Stomach smooth muscle (tissue), 2 donors: ENCODE measurements around the gene TRAPPC8.
"Not testable (repeated sequence)": the region's sequence is repeated elsewhere in the genome, so short reads cannot be mapped to it uniquely, and the experiment has no call there.

Source experiments
- H3K27ac ChIP-seq: one replicate; pipeline ENCODE4 v1.7.0; 2013; ENCODE audit warnings: mild to moderate bottlenecking, low read length, inconsistent platforms
- H3K27me3 ChIP-seq, 2 donors: one replicate each; pipeline ENCODE4 v1.7.0; 2013; ENCODE audit warnings: low read length in 2 of 2; ENCODE audit not compliant: insufficient read depth in 2 of 2, control insufficient read depth in 1 of 2
- H3K36me3 ChIP-seq, 2 donors: one replicate each; pipeline ENCODE4 v1.7.0; 2013; ENCODE audit warnings: low read length in 2 of 2; ENCODE audit not compliant: control insufficient read depth in 2 of 2, insufficient read depth in 2 of 2
- H3K4me1 ChIP-seq: one replicate; pipeline ENCODE4 v1.7.0; 2013; ENCODE audit warnings: low read length; ENCODE audit not compliant: control insufficient read depth, insufficient read depth
- H3K4me3 ChIP-seq, 2 donors: one replicate each; pipeline ENCODE4 v1.7.0; 2013; ENCODE audit warnings: low read length in 2 of 2
- H3K9ac ChIP-seq, 2 donors: one replicate each; pipeline ENCODE4 v1.7.0; 2013; ENCODE audit warnings: low read length in 2 of 2, mild to moderate bottlenecking in 1 of 2
- H3K9me3 ChIP-seq, 2 donors: one replicate each; pipeline ENCODE4 v1.7.0; 2013; ENCODE audit warnings: low read length in 2 of 2; ENCODE audit not compliant: control insufficient read depth in 2 of 2
- donor health status: healthy.
- donor health status: Pancreatic carcinoma.

Gene TRAPPC8

DNA sequence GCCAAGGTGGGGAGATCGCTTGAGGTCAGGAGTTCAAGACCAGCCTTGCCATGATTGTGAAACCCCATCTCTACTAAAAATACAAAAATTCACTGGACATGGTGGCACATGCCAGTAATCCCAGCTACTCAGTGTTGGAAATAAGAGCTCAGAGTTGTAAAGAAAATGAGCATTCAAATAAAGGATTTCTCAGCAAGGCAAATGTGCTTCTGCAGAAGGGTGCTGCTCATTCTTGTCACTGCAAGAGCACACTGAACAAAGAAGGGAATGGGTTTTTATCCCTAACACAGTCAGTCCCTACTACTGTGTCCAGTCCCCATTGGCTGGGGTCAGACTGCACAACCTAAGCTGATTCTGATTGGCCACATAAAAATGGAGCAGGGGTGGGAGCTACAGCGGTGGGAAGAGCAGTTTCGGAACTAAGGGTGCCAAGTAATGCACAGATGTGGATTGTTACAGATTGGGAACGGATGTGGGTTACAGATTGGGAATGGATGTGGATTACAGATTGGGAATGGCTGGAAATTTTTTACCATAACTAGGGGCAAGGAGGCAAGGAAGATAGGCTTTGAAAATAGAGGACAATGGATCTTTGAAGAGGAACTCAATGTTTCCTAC lies 31.1 kb upstream of the TRAPPC8 start:
- Histone ChIP-seq H3K9ac (no peak overlapping the region), H3K27me3 (no peaks in the 10 kb centered on the region), H3K4me1 (no peaks in the 10 kb centered on the region), H3K4me3 (no peak overlapping the region), H3K9me3 (peaks cover 16 to 17% of the 10 kb centered on the region in 2 donors), H3K27ac (no peak overlapping the region), H3K36me3 (no peaks in the 10 kb centered on the region)

DNA sequence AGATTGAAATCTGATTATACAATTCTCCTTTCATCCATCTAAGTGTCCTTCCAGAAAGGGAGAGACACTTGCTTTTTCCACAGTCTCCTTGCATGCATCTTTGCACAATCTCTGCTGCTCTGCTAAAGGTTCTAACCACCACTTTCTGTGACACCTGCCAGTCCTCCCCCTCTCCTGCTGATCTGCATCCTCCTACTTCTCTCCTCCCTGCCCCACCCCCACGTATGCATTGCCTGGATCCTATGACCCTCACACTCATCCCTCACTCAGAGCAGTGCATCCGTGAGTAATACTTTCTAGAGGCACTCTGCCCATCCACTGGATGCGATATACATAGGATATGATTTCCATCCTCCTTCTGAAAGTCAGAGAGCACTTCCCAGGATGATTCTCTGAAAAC lies 27.7 kb upstream of the TRAPPC8 start:
- no peak overlapping the region for H3K9ac ChIP-seq

DNA sequence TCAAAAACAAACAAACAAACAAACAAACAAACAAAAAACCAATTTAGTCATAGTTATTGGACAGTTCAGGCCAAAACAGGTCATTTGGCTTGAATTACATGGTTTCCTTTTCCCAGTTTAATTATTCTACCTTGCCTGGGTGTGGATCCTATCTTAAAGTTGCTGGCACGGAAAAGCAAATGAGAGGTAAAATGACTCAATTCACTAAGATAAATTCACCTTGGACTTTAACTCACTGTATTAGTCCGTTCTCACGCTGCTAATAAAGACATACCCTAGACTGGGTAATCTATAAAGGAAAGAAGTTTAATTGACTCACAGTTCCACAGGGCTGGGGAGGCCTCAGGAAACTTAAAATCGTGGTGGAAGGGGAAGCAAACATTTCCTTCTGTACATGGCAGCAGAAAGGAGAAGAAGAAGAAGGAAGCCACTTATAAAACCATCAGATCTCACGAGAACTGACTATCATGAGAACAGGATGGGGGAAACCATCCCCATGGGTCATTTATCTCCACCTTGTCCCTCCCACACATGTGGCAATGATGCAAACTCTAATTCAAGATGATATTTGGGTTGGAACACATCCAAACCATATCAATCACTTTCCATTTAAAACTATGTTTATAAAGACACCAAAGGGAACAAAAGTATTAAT lies 22.5 kb upstream of the TRAPPC8 start:
- Histone ChIP-seq H3K4me1 (no peaks in the 10 kb centered on the region), H3K27ac (no peak overlapping the region), H3K36me3 (no peaks in the 10 kb centered on the region), H3K4me3 (no peak overlapping the region), H3K9me3 (no peaks in the 10 kb centered on the region), H3K27me3 (no peaks in the 10 kb centered on the region), H3K9ac (no peak overlapping the region)

More for the DNA sequence above, 27.7 kb upstream of the TRAPPC8 start:
- Histone ChIP-seq H3K4me1 (no peaks in the 10 kb centered on the region), H3K27ac (no peak overlapping the region), H3K36me3 (no peaks in the 10 kb centered on the region), H3K4me3 (no peak overlapping the region), H3K27me3 (no peaks in the 10 kb centered on the region), H3K9me3 (peaks cover 8 to 17% of the 10 kb centered on the region in 2 donors)

DNA sequence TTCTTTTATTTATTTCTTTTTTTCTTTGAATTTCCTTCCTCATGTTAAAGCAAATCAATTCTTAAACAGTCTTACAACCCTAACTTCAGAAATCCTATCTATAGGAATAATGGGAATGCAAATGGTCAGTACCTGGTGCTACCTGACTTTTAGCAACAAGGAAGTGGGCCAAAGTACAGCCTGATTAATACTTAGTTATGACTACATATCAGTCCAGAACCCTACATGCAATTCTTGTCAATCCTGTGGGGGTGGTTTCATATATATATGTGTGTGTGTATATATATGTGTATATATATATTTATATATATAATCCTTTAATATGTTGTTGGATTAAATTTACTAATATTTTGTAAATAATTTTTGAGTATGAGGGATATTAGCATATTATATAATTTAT lies 14.8 kb upstream of the TRAPPC8 start:
- H3K9me3 ChIP-seq: no peaks in the 10 kb centered on the region
- no peaks in the 10 kb centered on the region for H3K4me1 ChIP-seq
- no peaks in the 10 kb centered on the region for H3K27me3 ChIP-seq
- H3K36me3 ChIP-seq: no peaks in the 10 kb centered on the region
- no peak overlapping the region for H3K4me3 ChIP-seq
- H3K9ac ChIP-seq: no peak overlapping the region
- H3K27ac ChIP-seq: no peak overlapping the region

DNA sequence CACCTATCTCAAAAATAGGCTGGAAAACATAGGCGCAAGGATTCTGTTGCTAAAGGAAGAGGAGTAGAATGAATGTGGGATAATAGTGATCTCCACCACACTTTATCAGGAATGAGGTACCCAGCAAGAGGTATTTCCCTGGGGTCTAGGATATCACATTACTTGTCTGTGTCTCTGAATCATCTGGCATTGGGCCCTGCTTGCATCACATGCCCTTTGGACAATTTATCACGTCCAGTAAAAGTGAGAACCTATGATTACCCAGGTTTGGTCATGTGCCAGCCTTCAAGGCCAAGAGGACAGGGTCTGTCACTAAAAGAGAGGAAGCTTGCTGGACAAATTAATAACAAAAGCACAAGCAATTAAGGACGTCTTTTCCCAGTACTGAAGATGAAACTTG lies 11.4 kb upstream of the TRAPPC8 start:
- H3K9me3 ChIP-seq: no peaks in the 10 kb centered on the region
- no peak overlapping the region for H3K27ac ChIP-seq
- H3K9ac ChIP-seq: no peak overlapping the region
- H3K4me1 ChIP-seq: no peaks in the 10 kb centered on the region
- no peaks in the 10 kb centered on the region for H3K36me3 ChIP-seq
- H3K27me3 ChIP-seq: no peaks in the 10 kb centered on the region
- no peak overlapping the region for H3K4me3 ChIP-seq

DNA sequence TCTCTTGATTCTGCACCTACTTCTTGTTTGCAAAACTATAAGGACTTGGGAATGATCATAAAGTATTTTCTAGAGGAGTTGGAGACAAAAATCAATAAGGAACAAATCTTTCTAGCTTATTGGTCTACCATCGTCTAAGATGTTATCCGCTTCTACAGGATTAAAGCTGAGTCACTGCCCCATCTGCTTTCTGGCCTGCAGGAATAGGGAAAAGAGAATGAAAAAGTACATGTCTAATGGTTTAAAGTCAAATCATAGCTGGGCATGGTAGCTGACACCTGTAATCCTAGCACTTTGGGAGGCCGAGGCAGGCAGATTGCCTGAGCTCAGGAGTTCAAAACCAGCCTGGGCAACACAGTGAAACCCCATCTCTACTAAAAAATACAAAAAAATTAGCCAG lies 10.8 kb upstream of the TRAPPC8 start:
- not testable (repeated sequence) for H3K36me3 ChIP-seq, H3K27me3 ChIP-seq, H3K4me1 ChIP-seq, H3K9ac ChIP-seq, H3K4me3 ChIP-seq, H3K9me3 ChIP-seq, H3K27ac ChIP-seq

DNA sequence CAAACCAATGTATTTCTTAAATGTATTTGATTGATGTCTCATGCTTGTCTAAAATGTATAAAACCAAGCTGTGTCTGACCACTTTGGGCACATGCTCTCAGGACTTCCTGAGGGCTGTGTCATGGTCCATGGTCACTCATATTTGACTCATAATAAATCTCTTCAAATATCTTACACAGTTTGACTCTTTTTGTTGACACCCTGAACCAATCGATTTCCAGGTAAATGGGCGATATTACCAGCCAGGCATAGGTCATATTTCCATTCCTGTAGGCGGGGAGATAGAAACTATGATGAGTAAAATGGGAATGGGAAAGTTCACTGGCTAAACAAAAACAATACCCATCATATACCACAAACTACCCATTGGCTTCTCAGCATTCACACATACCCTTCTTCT lies 9.3 kb upstream of the TRAPPC8 start:
- H3K27ac ChIP-seq: no peak overlapping the region
- H3K9me3 ChIP-seq: no peaks in the 10 kb centered on the region
- no peaks in the 10 kb centered on the region for H3K27me3 ChIP-seq
- no peak overlapping the region for H3K4me3 ChIP-seq
- no peaks in the 10 kb centered on the region for H3K36me3 ChIP-seq
- H3K4me1 ChIP-seq: no peaks in the 10 kb centered on the region
- no peak overlapping the region for H3K9ac ChIP-seq

DNA sequence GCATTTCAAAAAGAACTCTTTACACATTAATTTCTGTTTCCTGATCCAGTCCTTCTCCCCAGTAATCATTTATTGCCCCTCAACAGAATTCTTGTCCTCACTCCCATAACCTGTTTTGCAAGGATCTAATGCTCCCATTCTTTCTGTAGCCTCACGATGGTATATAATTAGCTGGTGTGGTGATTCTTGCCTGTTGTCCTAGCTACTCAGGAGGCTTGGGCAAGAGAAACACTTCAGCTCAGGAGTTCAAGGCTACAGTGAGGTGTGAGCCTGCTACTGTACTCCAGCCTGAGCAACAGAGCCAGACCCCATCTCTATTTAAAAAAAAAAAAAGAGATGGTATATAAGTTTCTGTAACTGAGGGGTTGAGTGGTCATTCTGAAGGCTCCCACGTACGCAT lies 7.7 kb upstream of the TRAPPC8 start:
- H3K9ac ChIP-seq: no peak overlapping the region
- H3K36me3 ChIP-seq: no peaks in the 10 kb centered on the region
- H3K4me1 ChIP-seq: no peaks in the 10 kb centered on the region
- H3K4me3 ChIP-seq: no peak overlapping the region
- no peaks in the 10 kb centered on the region for H3K9me3 ChIP-seq
- H3K27me3 ChIP-seq: no peaks in the 10 kb centered on the region
- no peak overlapping the region for H3K27ac ChIP-seq

DNA sequence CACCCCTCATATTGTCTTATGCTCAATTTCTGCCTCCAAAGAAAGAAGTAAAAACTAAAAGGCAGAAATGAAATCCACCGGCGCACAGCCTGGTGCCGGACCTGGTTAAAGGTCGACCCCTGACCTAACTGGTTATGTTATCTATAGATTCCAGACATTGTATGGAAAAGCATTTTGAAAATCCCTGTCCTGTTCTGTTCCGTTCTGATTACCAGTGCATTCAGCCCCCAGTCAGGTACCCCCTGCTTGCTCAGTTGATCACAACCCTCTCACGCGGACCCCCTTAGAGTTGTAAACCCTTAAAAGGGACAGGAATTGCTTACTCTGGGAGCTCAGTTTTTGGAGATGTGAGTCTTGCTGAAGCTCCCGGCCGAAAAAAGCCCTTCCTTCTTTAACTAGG lies 5.4 kb upstream of the TRAPPC8 start:
- not testable (repeated sequence) for H3K27ac ChIP-seq, H3K36me3 ChIP-seq, H3K4me3 ChIP-seq, H3K27me3 ChIP-seq, H3K9ac ChIP-seq, H3K9me3 ChIP-seq, H3K4me1 ChIP-seq

DNA sequence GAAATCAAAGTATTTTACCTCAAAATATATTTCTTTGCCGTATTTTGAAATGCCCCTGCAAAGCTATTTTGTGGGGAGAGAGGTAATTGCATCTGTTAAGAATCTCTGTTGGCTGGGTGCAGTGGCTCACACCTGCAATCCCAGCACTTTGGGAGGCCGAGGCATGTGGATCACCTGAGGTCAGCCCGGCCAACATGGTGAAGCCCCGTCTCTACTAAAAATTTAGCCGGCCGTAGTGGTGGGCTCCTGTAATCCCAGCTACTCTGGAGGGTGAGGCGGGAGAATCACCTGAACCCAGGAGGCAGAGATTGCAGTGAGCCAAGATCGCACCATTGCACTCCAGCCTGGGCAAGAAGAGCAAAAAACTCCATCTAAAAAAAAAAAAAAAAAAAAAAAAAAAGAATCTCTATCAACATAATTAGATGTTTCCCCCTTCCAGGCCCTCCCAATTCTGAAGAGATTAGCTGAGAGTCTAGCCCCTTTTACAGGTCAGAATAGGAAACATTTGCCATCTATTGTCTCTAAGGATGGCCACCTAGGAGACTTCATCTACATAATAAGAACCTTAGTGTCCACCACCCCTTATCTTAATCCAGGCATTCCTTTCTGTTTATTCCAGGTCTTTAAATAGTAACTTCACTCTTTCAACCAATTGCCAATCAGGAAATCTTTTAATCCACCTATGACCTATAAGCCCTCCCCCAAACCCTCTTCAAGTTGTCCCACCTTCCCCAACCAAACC lies 3.5 kb upstream of the TRAPPC8 start:
- Histone ChIP-seq H3K4me1 (peaks cover 11% of the 10 kb centered on the region), H3K27me3 (no peaks in the 10 kb centered on the region), H3K4me3 (no peak overlapping the region), H3K36me3 (no peaks in the 10 kb centered on the region), H3K27ac (no peak overlapping the region), H3K9me3 (no peaks in the 10 kb centered on the region), H3K9ac (no peak overlapping the region)
